Neural progenitor cell (in vitro differentiated cells): ENCODE data around the gene BUB1.
"Not testable (repeated sequence)": the region's sequence is repeated elsewhere in the genome, so short reads cannot be mapped to it uniquely, and the experiment has no call there.

ENCODE experiments used
- CTCF ChIP-seq: fragments of 200-600 bp; sonication (generic); IDR thresholded peaks from 2 replicates; pipeline ENCODE4 v1.5.1; 2017; ENCODE audit warnings: antibody characterized with exemption, mild to moderate bottlenecking
- EZH2 ChIP-seq: fragments of 200-600 bp; sonication (generic); IDR thresholded peaks from 2 replicates; pipeline ENCODE4 v1.6.1; 2017; ENCODE audit warnings: antibody characterized with exemption, mild to moderate bottlenecking, moderate library complexity
- EZH2phosphoT487 ChIP-seq: fragments of 200-600 bp; sonication (generic); IDR thresholded peaks from 2 replicates; pipeline ENCODE4 v1.6.1; 2017; ENCODE audit warnings: antibody characterized with exemption

GRCh38 chr2:110588520-110588919, 89.3 kb downstream of the BUB1 start:
- not testable (repeated sequence) for TF ChIP-seq CTCF, EZH2, EZH2phosphoT487
